Tongue (tissue), 2 donors: ENCODE data around the gene EFNA3. TPM values are rescaled to one million over a fixed set of nuclear protein-coding genes. Genes with fewer than 3 reads are reported as not detected.

Source experiments
- DNase-seq: peaks from one replicate; pipeline ENCODE4 v3.0.0-alpha.2; 2015
- total RNA-seq: library from RNA; depleted of rRNA; stranded (reverse); fragments of >200 nt; gene quantifications from one replicate; pipeline ENCODE4 v1.2.3, GENCODE V29; 2014

Gene EFNA3
- total RNA-seq, 1 donor from 2014 or later = 0.92 TPM

- no peak for DNase-seq
These were observed 10.0 kb upstream of the EFNA3 start for GRCh38 chr1:155068599-155068998.

- DNase-seq = no peak
These were observed 9.0 kb upstream of the EFNA3 start for GRCh38 chr1:155069551-155070157.

GRCh38 chr1:155070158-155070621, 8.4 kb upstream of the EFNA3 start:
- DNase-seq = no peak

- DNase-seq = peak; percentile 86
These were observed 7.7 kb upstream of the EFNA3 start for GRCh38 chr1:155070721-155071569.

- no peak for DNase-seq
These were observed 6.9 kb upstream of the EFNA3 start for GRCh38 chr1:155071701-155072100.

- no peak for DNase-seq
These were observed 5.9 kb upstream of the EFNA3 start for GRCh38 chr1:155072531-155073289.

GRCh38 chr1:155073377-155074242, 5.0 kb upstream of the EFNA3 start:
- DNase-seq = no peak

- DNase-seq = no peak
These were observed 3.1 kb upstream of the EFNA3 start for GRCh38 chr1:155075535-155075934.

- no peak for DNase-seq
These were observed 2.3 kb upstream of the EFNA3 start for GRCh38 chr1:155076371-155076770.

- DNase-seq = no peak
These were observed 1.3 kb upstream of the EFNA3 start for GRCh38 chr1:155077346-155077745.

- DNase-seq = no peak
These were observed 735 bp upstream of the EFNA3 start for GRCh38 chr1:155077758-155078445.

- no peak for DNase-seq
These were observed 511 bp downstream of the EFNA3 start for GRCh38 chr1:155079210-155079486.

GRCh38 chr1:155079487-155080311, 1.1 kb downstream of the EFNA3 start:
- no peak for DNase-seq

- DNase-seq = peak; percentile 64
These were observed 1.9 kb downstream of the EFNA3 start for GRCh38 chr1:155080312-155081228.

- DNase-seq = no peak
These were observed 3.0 kb downstream of the EFNA3 start for GRCh38 chr1:155081472-155082300.

- DNase-seq = no peak
These were observed 3.8 kb downstream of the EFNA3 start for GRCh38 chr1:155082301-155083051.

- DNase-seq = no peak
These were observed 4.5 kb downstream of the EFNA3 start for GRCh38 chr1:155083052-155083541.
